Suppressor macrophage (primary cell): ENCODE results near the gene RPL28.
A peak's percentile ranks its signal among the peaks of the same experiment; 100 is the strongest.

Source experiments
- DNase-seq, 4 experiments: peaks; one replicate each; pipeline ENCODE4 v3.0.0-alpha.2; 2020 to 2022
- total RNA-seq, 17 experiments: gene quantifications; one replicate each; lab custom pipeline; 2026; ENCODE audit warnings: mixed read lengths in 6 of 17, inconsistent platforms in 3 of 17; lab: John Stamatoyannopoulos, UW

RPL28 gene
- 41.9 to 117 (median 64.8) reads per million in 17 experiments for total RNA-seq

DNA sequence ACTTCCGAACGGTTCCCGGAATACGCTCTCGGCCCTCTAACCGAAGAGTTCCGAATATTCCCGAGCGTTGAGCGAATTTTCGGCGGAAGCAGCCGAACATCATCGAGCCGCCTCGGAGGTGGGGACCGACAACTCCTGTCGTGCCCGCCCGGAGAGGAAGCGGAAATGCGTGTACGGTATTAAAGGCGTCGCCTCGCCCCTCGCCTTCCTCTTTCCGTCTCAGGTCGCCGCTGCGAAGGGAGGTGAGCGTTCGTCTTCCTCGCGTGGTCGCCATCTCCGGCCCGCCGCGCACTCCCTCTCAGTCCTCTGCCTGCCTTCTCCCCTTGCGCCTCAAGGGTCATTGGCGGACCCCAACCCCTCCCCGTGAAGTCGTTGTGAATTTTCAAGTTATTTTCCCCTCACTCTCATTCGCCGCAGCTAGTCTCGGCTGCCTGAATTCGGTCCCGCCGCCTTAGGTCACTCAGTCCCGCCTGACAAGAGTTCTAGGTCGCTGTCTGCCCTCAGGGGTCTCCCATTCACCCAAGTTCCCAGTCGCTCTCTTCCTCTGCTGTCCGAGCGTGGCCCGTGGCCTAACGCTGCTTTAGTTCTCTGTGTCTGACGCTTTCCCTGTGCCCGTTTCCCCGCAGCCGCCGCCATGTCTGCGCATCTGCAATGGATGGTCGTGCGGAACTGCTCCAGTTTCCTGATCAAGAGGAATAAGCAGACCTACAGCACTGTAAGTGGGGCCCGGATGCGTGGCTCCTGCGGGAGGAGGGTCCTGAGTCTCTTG lies at the start of gene RPL28:
Gene RPL28, plus strand, starts transcription at position 209 of the 769 bp plus-strand sequence. Its CDS starts 426 bp downstream, at position 635.
- peak; percentile 99 to 100 (median 100) for DNase-seq

DNA sequence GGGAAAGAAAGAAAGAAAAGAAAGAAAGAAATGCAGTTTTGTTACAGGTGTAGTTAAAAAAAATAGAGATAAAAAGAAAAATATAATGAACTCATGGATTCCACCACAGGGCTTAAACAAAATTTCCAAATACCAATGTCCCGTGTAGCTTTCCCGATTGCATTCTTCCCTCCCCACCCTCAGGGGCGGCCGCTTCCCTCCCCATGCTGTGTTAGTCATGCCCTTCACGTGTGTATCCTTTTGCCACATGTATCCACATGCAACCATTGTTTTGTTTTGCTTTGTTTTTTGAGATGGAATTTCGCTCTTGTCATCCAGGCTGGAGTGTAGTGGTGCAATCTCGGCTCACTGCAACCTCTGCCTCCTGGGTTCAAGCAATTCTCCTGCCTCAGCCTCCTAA lies 49.6 kb upstream of the RPL28 start:
- no peak for DNase-seq

DNA sequence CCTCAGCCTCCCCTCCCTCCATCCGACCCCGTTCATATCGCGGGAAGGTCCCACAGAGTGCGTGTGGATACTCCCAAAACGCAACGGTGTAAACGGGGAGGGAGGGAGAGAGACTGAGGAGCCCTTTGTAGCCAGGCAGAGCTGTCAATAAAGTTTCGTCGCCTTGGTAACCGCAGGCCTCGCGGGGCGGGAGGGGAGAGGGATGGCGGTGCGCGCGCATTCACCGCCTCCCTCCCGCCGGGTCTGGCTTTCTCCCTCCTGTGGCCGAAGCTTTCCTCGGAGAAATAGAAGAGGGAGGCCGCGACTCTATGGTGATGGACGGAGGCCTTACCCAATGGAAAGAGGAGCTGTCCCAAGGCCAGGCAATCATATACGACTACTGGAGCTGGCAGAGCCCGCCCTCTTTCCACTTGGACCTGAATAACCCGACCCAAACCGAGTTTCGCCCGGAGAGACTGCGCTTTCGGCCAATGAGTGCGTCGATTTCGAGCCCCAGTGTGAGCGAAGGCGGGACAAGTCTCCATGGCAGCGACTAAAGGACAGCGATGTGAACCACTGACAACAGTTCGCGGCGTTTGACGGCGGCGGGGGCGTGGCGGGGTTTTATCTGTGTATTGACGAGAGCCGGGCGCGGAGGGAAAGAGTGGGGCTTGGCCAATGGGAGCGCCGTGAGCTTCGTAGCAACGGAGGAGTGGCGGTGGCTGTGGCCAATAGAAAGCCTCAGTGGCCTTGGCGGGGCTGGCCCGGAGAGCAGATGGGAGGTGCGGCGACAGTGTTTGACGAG lies 46.4 kb upstream of the RPL28 start, which contains the start of gene KMT5C:
Gene KMT5C, plus strand, starts transcription at position 772 of the 784 bp plus-strand sequence. CDS start 2,061 bp downstream, outside the sequence.
- DNase-seq = peak; percentile 100

DNA sequence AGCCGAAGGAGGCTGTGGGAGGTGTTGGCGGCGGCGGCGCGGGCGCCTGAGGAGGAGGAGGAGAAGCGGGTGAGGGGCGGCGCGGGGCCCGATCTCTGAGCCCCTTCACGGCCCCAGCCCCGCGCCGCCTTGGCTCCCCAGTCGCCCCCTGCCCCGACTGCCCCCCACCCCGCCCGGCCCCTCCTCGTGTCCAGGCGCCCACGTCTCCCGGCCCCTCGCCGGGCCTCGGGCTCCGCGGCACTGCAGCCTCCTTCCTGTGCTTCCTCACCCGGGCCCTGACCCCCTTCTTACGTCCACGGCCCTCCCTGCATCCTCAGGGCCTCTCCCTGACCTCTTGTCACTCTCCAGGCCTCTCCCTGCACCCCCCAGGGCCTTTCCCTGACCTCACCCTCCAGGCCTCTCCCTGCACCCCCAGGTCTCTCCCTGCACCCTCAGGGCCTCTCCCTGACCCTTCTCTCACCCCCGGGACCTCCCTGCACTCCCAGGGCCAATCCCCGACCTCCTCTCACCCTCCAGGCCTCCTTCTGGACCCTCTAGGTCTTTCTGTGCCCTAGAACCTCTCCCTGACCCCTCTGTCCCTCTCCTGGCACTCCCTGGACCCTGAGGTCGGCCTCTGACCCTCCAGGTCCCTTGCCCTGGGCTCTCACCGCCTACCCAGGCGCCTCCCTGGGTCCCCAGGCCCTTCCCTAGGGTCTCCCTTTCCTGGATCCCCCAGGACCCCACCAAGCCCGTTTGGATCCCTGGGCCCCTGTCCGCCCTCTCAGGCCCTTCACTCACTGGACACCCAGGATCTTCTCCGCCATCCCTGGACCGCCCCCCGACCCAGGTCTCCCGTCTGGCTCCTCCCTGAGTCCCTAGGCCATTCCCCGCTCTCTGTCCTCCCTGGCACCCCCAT lies 45.6 kb upstream of the RPL28 start:
- peak in 1 of 4 experiments; percentile 51 for DNase-seq

DNA sequence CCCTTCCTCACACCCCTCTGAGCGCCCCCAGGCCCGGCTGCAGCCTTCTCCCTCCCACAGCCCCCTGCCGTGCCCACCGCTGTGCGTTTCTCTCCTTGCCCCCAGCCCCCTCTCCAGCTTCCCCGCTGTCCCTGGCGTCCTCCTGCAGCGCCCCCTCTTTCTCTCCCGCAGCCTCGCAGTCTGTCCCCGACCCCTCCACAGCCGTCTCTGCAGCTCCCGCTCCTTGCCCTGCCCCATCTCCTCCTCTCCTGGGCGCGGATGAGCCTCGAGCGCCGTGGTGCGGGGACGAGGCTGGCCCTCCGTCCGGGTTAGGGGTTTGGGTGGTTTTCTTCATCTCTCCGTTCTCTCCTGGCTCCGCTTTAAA lies 45.0 kb upstream of the RPL28 start:
- peak in 2 of 4 experiments; percentile 32 to 57 for DNase-seq

DNA sequence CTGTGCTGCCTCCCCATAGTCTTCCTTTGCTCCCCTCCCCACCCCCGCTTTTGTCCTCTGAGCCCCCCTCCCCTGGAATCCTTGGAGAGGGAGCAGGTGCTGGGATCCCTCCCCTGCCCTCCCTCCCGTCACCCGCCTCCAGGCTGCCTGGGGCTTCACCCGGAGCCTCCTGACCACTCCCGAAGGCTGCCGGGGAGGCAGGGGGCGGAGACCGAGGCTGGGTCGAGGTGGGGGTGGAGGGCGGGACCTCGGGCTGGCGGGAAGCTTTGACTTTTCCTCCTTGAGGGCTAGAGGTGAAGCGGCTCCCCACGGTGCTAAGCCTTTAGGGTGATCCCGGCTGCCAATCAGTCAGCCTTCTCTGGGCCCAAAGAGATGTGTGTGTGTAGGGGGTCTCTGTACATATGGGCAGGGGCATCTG lies 44.6 kb upstream of the RPL28 start:
- DNase-seq = peak; percentile 80 to 93 (median 84)

DNA sequence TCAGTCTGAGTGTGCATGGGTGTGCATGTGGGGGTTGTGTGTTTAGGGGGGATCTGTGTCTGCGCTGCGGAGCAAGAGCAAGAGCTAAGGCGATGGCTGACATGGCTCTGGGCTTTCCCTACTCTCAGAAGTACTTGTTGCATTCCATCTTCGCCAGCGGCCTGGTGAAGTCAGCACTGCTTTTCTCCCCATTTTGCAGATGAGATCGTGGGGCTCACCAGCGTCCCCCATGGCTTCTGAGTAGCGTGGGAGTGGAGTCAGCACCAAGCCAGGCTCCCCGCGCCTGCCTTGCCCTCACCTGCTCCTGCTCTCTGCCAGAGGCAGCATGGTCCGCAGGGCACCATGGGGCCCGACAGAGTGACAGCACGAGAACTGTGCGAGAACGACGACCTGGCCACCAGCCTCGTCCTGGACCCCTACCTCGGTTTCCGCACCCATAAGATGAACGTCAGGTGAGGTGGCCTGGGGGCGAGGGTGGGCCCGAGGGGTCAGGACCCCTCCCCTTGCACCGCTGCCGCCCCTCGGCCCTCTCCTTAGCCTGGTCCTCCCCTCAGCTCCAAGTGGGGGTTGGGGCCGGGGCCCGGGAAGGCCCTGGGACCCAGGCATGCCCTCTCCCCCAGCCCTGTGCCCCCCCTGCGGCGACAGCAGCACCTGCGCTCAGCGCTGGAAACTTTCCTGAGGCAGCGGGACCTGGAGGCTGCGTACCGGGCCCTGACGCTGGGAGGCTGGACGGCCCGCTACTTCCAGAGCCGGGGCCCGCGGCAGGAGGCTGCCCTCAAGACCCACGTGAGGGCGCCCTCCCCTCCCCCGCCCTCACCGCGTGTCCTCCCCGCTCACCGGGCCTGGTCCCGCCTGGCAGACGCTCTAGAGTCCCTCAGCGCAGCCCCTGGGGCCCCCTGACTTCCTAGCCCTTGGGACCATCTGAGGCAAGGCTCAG lies 43.9 kb upstream of the RPL28 start:
- no peak for DNase-seq

DNA sequence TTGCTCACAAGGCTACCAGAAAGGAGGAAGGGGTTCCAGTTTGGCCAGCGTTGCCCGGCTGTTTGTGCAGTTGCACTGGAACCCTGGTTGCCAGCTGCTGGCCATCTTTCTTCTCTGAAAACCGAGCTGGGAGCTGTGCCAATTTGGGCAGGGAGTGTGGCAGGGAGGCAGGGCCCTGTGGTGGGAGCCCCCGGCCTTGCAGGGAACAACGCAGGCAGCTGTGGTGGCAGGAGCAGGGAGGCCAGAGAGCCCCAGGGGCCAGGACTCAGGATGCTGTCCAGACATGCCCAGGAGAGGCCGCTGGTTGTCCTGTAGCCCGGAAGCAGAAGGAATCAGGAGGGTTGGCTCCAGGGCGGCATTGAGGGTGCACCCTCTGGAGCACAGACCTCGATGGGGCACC lies 41.3 kb upstream of the RPL28 start:
- no peak for DNase-seq

DNA sequence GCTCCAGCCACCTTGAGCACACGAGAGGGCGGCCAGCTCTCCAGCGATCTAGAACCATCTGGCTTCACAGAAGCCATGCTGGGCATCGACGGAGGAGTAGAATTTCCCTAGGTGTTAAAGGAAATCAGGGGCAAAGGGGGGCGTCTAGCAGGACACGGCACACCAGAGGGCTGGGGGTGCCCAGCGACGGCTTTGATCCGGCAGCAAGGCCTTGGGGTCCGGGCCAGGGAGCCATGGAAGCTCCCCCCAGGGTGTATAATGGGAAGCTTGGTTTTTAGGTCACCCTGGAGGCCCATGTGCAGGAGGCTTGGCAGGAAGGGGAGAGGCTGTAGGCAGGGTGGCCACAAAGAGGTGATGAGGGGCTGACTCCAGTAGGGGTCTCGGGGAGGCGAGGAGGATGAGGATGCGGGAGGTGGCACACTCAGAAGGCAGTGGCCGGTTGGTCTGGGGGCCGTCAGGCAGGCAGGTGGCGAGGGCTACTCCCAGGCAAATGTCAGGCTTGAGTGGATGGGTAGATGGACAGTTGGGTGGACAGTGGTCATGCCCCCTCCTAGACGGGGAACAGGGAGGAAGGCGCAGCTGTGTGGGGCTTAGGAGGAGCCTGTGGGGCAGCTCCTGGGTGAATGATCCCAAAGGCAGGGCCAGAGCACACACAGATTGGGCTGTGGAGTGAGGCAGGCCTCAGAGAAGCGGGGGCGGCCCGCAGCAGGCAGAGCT lies 40.5 kb upstream of the RPL28 start:
- DNase-seq = no peak

DNA sequence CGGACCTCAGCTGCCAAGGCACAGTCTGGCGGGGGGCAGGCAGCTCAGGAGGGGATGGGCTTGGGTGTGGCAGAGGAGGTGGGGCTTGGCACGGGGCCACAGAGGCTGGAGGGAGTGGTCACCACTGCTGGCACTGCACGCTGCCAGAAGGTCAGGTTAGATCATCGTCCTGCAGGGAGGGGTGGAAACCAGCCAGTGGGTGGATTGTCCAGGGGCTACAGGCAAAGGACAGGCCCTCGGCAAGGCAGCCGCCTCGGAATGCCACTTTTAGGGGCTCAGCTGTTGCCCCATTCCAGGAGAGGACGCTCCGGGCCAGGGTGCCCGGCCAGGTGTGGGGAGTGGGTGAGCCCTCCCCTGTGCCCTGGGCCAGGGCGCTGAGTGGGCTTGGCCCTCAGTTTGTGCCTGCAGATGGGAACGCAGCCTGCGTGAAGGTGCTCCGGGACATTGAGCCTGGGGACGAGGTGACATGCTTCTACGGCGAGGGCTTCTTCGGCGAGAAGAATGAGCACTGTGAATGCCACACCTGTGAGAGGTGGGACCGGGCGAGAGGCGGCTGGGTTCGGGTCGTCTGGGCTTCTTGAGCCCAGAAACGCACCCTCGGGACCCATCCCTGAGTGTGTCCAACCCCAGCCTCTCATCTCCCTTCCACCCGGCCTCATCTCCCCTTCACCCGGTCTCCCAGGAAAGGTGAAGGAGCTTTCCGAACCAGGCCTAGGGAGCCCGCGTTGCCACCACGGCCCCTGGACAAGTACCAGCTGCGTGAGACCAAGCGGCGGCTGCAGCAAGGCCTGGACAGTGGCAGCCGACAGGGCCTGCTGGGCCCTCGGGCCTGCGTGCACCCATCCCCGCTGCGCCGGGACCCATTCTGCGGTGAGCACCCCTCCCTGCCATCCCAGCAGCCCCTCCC lies 39.7 kb upstream of the RPL28 start:
- no peak for DNase-seq

DNA sequence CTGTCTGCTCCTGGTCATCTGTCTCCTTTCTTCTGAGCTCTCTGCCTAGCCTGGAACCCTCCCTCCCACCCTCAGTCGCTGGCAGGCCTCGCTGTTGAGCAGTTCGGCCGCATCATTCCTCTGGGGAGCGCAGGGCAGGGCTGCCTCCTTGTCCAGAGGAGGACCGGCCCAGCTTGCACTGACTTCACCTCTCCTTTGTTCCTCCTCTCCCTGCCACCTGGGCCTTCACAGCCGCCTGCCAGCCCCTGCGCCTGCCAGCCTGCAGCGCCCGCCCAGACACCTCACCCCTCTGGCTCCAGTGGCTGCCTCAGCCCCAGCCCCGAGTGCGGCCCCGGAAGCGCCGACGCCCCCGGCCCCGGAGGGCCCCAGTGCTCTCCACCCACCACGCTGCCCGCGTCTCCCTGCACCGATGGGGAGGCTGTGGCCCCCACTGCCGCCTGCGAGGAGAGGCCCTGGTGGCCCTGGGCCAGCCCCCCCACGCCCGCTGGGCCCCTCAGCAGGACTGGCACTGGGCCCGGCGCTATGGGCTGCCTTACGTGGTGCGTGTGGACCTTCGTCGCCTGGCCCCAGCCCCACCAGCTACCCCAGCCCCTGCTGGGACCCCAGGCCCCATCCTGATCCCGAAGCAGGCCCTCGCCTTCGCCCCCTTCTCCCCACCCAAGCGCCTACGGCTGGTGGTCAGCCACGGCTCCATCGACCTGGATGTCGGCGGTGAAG lies 38.8 kb upstream of the RPL28 start:
- no peak for DNase-seq

DNA sequence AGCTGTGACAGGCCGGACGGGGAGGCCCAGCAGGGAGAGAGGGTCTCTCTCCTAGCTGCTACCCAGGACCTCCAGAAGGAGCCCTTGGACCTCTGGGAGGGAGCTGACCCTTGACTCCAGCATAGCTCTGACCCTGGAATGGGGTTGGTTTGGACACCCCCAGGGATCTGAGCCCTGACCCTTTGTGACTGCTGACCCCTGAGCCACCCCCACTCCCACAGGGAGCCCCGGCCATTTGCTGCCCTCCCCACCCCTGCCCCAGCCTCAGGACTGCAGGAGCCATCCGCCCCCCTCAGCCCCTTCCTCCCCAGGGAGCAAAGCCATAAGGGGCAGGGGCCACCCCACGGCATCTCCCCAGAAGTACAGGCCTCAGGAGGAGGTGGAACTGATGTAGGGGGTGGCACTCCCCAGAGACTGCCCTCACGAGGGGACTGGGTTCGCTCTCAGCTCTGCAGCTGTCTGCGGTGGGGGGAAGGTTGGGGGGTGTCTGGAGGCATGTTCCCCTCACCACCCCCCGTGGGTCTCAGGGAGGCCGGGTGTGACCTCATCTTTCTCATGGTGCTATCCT lies 38.2 kb upstream of the RPL28 start:
- DNase-seq = no peak

DNA sequence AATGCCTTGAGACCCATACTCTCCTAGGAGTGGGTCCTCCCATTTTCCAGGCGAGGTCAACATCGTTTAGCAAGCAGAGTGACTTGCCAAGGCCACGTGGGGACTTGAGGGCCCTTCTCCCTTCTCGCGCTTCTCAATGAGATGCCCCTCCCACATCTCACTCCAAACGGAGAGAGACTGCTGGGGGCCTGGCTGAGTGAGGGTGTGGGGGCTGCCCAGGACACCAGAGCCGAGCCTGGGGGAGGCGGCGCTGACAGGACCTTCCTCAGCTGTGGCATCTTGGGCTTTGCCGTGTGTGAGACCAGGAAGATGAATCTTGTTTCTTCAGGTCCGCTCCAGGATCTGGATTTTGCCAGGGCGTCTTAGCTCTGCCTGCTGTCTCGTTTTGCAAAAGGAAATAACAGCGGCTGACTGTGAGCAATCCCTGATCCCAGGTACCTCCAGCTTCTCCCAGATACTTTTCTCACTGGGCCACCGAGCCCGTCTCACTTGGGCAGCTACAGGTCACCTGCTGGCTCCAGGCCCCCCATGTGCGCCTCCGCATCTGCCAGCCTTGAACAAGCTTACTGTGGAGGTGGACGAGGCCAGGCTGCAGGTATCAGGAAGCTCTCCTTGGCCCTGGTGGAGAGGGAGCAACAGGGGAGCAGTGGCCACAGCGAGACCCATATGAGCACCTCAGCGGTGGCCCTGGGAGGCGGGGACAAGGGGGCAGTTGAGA lies 37.3 kb upstream of the RPL28 start:
- DNase-seq = no peak

DNA sequence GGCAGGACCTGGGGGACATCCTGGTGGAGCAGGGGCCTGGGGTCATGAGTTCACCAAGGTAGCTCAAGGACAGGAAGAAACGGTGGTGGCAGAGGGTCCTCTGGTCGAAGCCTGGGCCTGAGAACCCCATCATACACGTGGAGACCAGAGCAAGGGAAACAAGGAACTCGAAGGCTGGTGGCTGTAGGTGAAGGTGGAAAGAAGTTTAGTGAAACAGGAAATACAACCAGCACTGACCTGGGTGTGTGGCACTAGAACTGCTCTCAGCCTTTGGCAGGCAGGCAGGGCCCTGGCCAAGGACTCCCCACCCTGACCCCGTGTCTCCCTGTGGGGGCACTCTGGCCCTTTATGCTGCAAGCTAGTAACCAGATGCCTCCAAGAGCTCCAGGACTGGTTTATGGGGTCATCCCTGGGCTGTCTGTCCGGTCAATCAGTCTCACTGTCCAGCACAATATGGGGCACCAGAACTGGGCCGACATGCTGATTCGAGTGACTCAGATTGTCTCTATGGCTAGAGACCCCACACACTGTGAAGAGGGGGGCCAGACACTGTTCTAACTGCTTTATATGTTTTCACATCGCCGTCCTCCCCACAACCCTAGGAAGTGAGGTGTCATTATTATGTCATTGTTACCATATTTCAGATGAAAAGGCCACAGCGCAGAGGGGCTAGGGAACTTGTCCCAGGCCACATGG lies 35.0 kb upstream of the RPL28 start:
- no peak for DNase-seq

DNA sequence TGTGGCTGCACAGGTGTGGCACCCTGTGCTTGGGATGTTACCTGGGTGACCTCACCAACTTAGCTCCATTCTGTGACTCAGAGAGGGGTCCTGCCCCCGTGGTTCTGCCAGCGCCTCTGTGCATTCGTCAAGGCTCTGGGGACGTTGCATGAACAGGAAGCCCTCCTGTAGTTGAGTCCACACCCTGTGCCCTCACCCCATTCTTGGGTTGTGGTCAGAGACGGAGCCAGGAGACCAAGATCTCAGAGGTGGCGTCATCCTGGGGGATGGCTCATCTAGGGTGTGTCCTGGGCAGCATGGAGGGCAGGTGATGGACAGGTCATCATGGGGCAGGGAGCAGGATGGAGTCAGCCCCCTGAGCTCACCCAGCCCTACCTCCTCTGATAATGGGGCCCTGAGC lies 33.7 kb upstream of the RPL28 start:
- DNase-seq = no peak

DNA sequence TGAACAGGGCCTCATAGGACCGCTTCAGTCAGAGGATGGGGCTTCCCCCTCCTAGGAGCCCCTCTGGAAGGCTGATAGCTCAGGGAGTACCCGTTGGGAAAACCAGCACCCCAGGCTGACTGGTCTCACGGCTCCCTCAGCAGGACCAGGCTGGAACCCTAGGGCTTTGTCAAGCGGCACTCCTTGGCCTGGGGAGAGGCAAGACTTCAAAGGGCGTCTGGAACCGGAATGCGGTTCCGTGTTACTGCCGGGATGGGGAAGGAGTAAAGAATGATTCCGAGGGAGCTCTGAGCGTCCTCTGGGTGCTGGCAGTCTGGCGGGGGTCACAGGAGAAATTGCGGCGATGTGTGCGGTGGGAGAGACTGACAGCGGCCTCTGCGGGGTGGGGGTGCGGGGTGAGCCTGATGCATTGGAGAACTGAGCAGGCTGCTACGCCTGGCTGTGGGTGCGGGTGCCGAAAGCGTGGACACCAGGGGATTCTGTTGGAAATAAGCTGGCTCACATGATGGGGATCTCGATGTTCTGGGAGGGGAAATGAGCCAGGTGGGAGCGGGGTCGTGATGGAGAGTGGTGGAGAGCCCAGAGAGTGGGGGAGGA lies 33.1 kb upstream of the RPL28 start:
- DNase-seq = no peak

DNA sequence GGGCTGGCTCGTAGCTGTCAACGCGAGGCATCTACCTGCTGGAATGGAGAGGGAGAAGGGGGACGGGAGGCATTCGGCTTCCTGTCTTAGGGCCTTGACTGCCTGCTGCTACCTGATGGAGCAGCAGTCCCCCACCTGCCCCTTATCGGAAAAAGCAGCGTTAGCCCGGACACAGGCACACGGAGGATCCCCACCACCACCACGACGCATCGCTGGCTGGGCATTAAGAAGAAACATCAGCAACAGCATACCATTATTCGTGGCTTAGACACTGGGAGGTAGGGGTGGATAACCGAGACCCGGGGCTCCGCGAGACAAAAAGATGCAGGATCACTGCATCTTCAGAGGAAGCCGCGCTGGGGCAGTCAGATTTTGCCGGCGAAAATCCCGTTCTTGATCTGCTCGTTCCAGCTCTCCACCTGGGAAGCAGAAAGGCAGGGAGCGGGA lies 32.4 kb upstream of the RPL28 start:
- no peak for DNase-seq
